ENCODE results near the gene OR2V2. TPM values are rescaled to one million over a fixed set of nuclear protein-coding genes. Genes with fewer than 3 reads are reported as not detected.

The OR2V2 gene
- total RNA-seq, 1 donor from 2014 or later: not detected

- Histone ChIP-seq H3K4me3 (ENCODE audit: insufficient read depth, low read depth, low read length) (no peak overlapping the region), H3K9me3 (ENCODE audit: insufficient read depth, low read depth, low read length) (no peaks in the 10 kb centered on the region), H2AFZ (ENCODE audit: low read depth, low read length) (no peak overlapping the region), H3K27ac (ENCODE audit: low read depth, low read length) (no peak overlapping the region), H3K79me2 (ENCODE audit: insufficient read depth, low read length) (no peaks in the 10 kb centered on the region), H3K27me3 (ENCODE audit: insufficient read depth, low read length) (no peaks in the 10 kb centered on the region), H3K4me2 (ENCODE audit: low read length) (no peak overlapping the region), H3K9ac (ENCODE audit: low read length) (no peak overlapping the region), H4K20me1 (ENCODE audit: insufficient read depth, low read length) (no peaks in the 10 kb centered on the region), H3K4me1 (ENCODE audit: insufficient read depth, low read length) (no peaks in the 10 kb centered on the region), H3K36me3 (ENCODE audit: insufficient read depth, low read length) (no peaks in the 10 kb centered on the region)
- peaks cover 2% of the 10 kb centered on the region for H3K9me3 Mint-ChIP-seq (ENCODE audit: unreplicated experiment)
- H3K27me3 Mint-ChIP-seq (ENCODE audit: low read depth, unreplicated experiment): peaks cover 52% of the 10 kb centered on the region
- peaks cover 2% of the 10 kb centered on the region for H3K36me3 Mint-ChIP-seq (ENCODE audit: low read depth, unreplicated experiment)
- FAIRE-seq: no peak
- no peak for TF ChIP-seq EZH2 (IDR thresholded peaks at IDR 0.05; ENCODE audit: insufficient read depth, low read length)
- no peak for TF ChIP-seq CTCF (IDR thresholded peaks at IDR 0.05; ENCODE audit: insufficient read depth, low read depth, low read length)
- no peak for DNase-seq (ENCODE audit: low read depth)
- no peaks in the 10 kb centered on the region for H3K4me1 Mint-ChIP-seq (ENCODE audit: low read depth, unreplicated experiment)
- H3K4me3 Mint-ChIP-seq (ENCODE audit: unreplicated experiment): no peak overlapping the region
- no peak overlapping the region for H3K27ac Mint-ChIP-seq (ENCODE audit: unreplicated experiment)
Observed at GRCh38 chr5:181151146-181151545, 3.8 kb downstream of the OR2V2 start.

GRCh38 chr5:181152406-181152805, 5.0 kb downstream of the OR2V2 start:
- H3K27me3 Mint-ChIP-seq (ENCODE audit: low read depth, unreplicated experiment): peaks cover 52% of the 10 kb centered on the region
- Histone ChIP-seq H3K36me3 (ENCODE audit: insufficient read depth, low read length) (no peaks in the 10 kb centered on the region), H3K4me3 (ENCODE audit: insufficient read depth, low read depth, low read length) (no peak overlapping the region), H4K20me1 (ENCODE audit: insufficient read depth, low read length) (no peaks in the 10 kb centered on the region), H3K4me1 (ENCODE audit: insufficient read depth, low read length) (no peaks in the 10 kb centered on the region), H2AFZ (ENCODE audit: low read depth, low read length) (no peak overlapping the region), H3K79me2 (ENCODE audit: insufficient read depth, low read length) (no peaks in the 10 kb centered on the region), H3K27ac (ENCODE audit: low read depth, low read length) (no peak overlapping the region), H3K9me3 (ENCODE audit: insufficient read depth, low read depth, low read length) (no peaks in the 10 kb centered on the region), H3K9ac (ENCODE audit: low read length) (no peak overlapping the region), H3K27me3 (ENCODE audit: insufficient read depth, low read length) (peaks cover 2% of the 10 kb centered on the region), H3K4me2 (ENCODE audit: low read length) (no peak overlapping the region)
- peaks cover 2% of the 10 kb centered on the region for H3K9me3 Mint-ChIP-seq (ENCODE audit: unreplicated experiment)
- TF ChIP-seq EZH2 (IDR thresholded peaks at IDR 0.05; ENCODE audit: insufficient read depth, low read length) (no peak), CTCF (IDR thresholded peaks at IDR 0.05; ENCODE audit: insufficient read depth, low read depth, low read length) (no peak)
- peaks cover 2% of the 10 kb centered on the region for H3K36me3 Mint-ChIP-seq (ENCODE audit: low read depth, unreplicated experiment)
- no peak for DNase-seq (ENCODE audit: low read depth)
- no peak overlapping the region for H3K27ac Mint-ChIP-seq (ENCODE audit: unreplicated experiment)
- no peak for FAIRE-seq
- H3K4me3 Mint-ChIP-seq (ENCODE audit: unreplicated experiment): no peak overlapping the region
- no peaks in the 10 kb centered on the region for H3K4me1 Mint-ChIP-seq (ENCODE audit: low read depth, unreplicated experiment)

- TF ChIP-seq CTCF (IDR thresholded peaks at IDR 0.05; ENCODE audit: insufficient read depth, low read depth, low read length): no peak
- no peak for TF ChIP-seq EZH2 (IDR thresholded peaks at IDR 0.05; ENCODE audit: insufficient read depth, low read length)
- H3K27ac ChIP-seq (ENCODE audit: low read depth, low read length): no peak overlapping the region
- no peak overlapping the region for H3K27ac Mint-ChIP-seq (ENCODE audit: unreplicated experiment)
Observed at GRCh38 chr5:181153814-181154213, 6.4 kb downstream of the OR2V2 start.

More at GRCh38 chr5:181153814-181154213, 6.4 kb downstream of the OR2V2 start:
- no peaks in the 10 kb centered on the region for H3K79me2 ChIP-seq (ENCODE audit: insufficient read depth, low read length)
- Mint-ChIP-seq H3K4me3 (ENCODE audit: unreplicated experiment) (no peak overlapping the region), H3K27me3 (ENCODE audit: low read depth, unreplicated experiment) (peaks cover 46% of the 10 kb centered on the region), H3K4me1 (ENCODE audit: low read depth, unreplicated experiment) (no peaks in the 10 kb centered on the region), H3K36me3 (ENCODE audit: low read depth, unreplicated experiment) (peaks cover 2% of the 10 kb centered on the region), H3K9me3 (ENCODE audit: unreplicated experiment) (peaks cover 2% of the 10 kb centered on the region)
- H3K9ac ChIP-seq (ENCODE audit: low read length): no peak overlapping the region
- peaks cover 2% of the 10 kb centered on the region for H3K27me3 ChIP-seq (ENCODE audit: insufficient read depth, low read length)
- H3K4me3 ChIP-seq (ENCODE audit: insufficient read depth, low read depth, low read length): no peak overlapping the region
- DNase-seq (ENCODE audit: low read depth) (no peak), FAIRE-seq (no peak)
- H3K9me3 ChIP-seq (ENCODE audit: insufficient read depth, low read depth, low read length): no peaks in the 10 kb centered on the region
- H3K4me1 ChIP-seq (ENCODE audit: insufficient read depth, low read length): no peaks in the 10 kb centered on the region
- H3K4me2 ChIP-seq (ENCODE audit: low read length): no peak overlapping the region
- no peak overlapping the region for H2AFZ ChIP-seq (ENCODE audit: low read depth, low read length)
- no peaks in the 10 kb centered on the region for H4K20me1 ChIP-seq (ENCODE audit: insufficient read depth, low read length)
- no peaks in the 10 kb centered on the region for H3K36me3 ChIP-seq (ENCODE audit: insufficient read depth, low read length)
